ENCODE data around the gene SPEG.

The SPEG gene

DNA sequence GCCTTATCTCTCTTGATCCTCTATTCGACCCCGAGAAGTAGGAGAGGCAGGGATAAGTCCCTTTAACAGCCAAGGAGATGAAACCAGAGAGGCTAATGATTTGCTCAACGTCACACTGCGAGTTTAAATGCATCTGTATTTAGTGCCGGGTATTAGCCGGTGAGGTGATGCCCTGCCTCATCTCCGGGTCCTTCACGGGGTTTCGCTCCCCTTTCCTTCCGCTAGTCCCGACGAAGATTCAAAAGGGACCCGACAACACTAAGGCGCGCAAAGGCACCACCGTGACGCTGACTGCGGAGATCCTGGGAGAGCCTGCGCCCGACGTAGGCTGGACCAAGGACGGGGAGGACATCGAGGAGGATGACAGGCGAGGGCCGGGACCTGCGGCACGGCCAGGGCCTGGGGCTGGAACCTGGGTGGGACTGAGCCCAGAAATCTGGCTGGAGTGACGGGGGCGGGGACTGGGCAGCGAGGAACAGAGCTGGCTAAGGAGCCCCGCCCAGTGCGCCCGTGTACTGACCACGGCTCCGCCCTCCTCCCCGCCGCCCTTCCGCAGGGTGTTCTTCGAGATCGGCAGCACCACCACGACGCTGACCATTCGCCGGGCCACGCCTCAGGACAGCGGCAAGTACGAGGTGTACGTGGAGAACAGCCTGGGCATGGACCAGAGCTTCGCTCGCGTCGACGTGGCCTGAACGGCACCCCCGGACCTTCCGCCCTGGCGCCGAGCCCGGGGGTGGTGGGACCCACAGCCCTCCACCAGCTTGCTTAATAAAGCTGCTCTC lies 63.0 kb downstream of the SPEG start:
- no peak for DNase-seq (ENCODE audit: low read depth)

- peak; percentile 87 for DNase-seq (ENCODE audit: low read depth)
Measured at GRCh38 chr2:219498280-219499057, 63.8 kb downstream of the SPEG start, which contains the start of gene GMPPA. Gene GMPPA, plus strand, starts transcription at chr2:219498891. Its CDS starts 1,085 bp downstream, at chr2:219499976.

- no peak for DNase-seq (ENCODE audit: low read depth)
Measured at GRCh38 chr2:219499058-219499307, 64.3 kb downstream of the SPEG start.

DNA sequence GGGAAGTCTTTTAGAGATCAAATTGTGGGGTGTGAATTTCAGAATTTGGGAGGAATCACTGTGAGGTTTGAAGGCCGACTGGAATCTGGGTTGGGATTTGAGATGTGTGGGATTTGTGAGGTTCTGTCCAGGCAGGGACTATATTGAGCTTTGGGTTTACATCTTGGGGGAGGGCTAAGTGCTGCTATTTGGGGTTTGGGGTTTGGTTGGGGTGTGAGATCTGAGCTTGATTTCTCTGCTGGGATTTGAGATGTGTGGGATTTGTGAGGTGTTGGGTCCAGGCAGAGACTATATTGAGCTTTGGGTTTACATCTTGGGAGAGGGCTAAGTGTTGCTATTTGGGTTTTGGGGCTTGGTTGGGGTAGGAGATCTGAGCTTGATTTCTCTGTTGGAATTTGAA lies 64.9 kb downstream of the SPEG start:
- DNase-seq (ENCODE audit: low read depth), result no peak

DNA sequence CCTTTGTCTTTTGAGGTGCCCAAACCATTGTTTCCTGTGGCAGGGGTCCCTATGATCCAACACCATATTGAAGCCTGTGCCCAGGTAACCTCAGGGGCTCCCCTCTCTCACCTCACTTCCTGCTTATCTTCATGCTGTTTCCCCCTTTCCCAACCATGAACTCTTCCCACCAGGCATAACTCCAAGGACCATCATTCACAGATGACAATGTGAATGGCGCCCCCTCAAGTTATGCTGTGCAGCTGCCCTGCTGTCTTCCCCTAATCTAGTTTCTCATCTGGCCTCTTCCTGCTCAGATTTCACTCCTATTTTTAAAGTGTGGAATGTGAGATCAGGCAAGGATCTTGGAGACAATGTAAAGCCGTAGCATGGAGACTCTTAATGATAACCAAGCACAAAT lies 65.5 kb downstream of the SPEG start:
- DNase-seq (ENCODE audit: low read depth), result no peak

DNA sequence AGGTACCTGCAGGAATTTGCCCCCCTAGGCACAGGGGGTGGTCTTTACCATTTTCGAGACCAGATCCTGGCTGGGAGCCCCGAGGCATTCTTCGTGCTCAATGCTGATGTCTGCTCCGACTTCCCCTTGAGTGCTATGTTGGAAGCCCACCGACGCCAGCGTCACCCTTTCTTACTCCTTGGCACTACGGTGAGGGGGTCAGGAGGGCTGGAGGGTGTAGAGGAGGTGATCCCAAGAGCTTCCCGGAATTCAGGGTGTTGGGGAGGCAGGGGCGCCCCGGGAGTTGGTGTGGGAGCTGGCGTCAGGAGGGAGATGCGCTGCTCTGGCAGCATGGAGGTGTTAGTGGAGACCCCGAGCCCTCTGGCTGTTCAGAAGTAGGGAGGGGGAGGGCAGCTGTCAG lies 67.2 kb downstream of the SPEG start:
- DNase-seq (ENCODE audit: low read depth), result no peak

DNA sequence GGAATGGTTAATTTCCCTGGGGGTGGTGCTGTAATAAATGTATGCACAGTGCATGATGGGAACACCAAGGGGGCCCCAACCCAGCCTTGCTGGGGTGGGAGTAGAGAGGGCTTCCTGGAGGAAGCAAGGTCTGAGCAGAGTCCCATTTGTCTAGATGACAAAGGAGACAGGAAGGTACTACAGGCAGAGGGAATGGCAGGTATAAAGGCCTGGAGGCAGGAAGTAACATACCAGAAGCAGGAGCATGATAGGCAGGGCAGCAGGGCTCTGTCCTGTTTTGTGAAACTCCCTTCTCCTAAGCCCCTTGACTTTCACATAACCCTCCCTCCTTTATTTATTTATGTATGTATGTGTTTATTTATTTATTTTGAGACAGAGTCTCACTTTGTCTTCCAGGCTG lies 68.0 kb downstream of the SPEG start:
- no peak for DNase-seq (ENCODE audit: low read depth)

GRCh38 chr2:219505585-219505984 lies 70.9 kb downstream of the SPEG start:
- no peak for DNase-seq (ENCODE audit: low read depth)

DNA sequence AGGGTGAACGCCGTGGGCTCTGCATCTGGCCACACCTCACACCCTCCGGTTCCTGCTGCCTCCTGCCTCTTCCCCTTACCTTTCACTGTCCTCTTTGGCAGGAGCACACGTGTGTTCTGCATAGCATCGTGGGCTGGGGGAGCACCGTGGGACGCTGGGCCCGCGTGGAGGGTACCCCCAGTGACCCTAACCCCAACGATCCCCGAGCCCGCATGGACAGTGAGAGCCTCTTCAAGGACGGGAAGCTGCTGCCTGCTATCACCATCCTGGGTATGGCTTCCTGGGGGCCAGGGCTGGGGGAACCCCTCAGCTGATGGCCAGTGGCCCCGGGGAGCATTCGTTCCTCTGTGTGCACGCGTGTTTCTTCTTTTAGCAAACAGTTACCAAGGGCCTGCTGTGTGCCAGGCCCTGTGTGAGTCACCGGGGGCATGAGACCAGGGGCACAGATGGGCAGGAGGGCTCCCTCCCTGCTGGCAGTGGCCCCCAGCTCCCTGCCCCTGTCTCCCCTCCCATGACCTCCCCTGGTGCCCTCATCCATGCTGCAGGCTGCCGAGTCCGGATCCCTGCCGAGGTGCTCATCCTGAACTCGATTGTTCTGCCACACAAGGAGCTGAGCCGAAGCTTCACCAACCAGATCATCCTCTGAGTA lies 71.6 kb downstream of the SPEG start:
- no peak for DNase-seq (ENCODE audit: low read depth)

GRCh38 chr2:219506802-219507526 lies 72.3 kb downstream of the SPEG start:
- DNase-seq (ENCODE audit: low read depth), result no peak

- DNase-seq (ENCODE audit: low read depth), result no peak
Measured at GRCh38 chr2:219507581-219508443, 73.2 kb downstream of the SPEG start.

DNA sequence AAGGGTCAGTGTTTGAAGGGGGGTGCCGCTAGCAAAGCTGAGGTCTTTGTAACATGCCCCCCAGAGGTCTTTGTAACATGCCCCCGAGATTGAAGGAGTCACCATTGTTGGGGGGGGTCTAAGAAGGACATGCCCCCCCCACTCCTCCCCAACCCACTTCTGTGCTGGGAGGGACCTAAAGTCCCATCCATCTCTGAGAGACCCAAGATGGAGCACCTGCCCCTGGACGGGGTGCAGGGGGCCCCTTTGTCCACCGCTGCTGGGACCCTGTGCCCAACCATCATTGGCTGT lies 73.7 kb downstream of the SPEG start:
- no peak for DNase-seq (ENCODE audit: low read depth)

DNA sequence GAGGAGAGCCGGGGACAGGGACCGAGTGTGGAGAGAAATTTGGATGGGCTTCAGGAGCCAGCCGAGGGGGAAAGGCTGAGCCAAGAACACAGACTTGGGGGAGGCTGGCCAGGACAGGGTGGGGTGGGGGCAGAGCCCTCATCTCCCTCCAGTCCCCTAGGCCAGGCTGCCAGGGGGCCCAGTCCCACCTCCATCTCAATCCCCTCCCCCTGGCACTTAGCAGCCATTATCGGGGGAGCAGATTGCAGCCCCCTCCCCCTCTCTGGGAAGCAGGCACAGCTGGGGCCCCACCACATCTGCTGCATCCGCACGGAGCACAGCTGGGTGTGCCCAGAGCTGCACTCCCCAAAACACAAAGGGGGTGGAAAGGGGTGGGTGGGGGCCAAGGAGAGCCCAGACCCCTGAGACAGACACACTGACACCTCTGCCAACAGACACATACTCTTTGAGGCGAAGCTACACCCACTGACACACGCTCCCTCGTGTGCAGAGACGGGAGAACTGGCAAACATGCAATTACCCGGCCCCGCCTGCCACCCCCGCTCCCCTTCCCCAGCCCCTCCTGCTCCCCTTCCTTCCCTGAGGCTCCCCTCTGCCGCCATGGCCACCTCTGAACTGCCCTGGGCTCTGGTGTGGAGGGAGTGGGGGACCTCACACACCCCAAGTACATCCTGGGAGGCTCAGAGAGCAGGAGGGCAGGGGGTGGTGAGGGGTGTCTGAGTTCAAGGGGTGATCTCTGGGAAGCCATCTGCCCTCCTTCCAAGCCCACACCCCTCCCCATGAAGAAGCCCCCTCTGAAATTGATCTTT lies 74.5 kb downstream of the SPEG start:
- no peak for DNase-seq (ENCODE audit: low read depth)

DNA sequence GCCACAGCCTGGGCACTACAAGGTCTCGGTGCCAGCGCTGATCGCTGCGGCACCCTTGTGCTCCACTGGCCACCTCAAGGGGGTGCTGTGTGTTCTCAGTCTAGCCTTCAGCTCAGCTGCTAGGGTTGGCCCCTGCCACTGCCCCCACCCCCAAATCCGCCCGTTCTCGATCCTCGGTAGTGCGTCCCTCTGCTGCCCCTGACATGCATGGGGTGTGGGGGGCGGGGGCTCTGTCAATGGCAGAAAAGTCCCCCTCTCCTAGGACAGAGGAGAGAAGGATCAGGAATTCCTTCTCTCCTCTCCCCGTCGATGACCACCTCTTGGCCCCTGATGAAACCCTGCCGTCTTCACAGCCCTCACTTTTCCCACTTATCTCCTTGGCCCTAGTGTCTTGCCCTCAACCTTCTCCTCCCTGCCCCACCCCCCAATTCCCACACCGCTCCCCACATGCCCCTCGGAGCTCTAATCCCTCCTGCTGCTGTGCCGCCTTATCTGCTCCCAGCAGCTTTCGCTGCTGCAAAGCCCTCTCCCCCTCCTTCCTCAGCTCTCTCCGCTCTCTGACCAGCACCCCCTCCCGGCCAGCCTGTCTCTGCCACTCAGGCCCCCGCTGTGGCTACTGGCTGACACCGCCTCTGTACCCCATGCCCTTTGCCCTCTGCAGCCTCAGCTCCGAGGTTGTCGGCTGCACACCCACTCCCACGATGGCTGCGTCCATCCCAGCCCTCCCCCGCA lies 75.3 kb downstream of the SPEG start:
- no peak for DNase-seq (ENCODE audit: low read depth)

DNA sequence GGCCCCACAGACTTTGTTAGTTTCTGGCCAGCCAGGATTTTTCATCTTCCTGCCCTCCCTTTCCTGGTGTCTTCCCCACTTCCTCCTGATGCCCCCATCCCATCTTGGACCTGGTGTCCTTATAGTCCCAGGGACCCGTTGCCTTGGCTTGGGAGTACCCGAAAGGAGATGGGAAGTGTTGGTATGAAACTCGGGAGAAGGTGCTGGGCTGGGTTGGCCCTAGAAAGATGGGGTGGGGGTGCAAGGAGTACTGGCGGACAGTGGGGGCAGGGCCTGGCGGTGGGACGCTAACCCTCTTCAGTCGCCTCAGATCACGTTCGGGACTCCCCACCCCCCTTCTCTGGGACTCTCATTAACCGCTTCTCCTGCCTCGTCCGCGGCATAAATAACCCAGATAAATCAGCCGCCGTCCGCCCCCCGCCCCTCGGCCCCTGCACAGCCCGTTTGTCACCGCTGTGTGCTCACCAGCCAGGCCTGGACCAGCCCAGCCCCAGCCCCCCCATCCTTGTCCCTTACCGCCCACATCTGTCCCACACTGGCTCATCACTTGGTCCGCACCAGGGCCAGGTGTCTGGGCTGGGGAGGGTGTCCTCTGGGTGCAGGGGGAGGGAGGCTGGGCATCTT lies 76.0 kb downstream of the SPEG start:
- DNase-seq (ENCODE audit: low read depth), result no peak

DNA sequence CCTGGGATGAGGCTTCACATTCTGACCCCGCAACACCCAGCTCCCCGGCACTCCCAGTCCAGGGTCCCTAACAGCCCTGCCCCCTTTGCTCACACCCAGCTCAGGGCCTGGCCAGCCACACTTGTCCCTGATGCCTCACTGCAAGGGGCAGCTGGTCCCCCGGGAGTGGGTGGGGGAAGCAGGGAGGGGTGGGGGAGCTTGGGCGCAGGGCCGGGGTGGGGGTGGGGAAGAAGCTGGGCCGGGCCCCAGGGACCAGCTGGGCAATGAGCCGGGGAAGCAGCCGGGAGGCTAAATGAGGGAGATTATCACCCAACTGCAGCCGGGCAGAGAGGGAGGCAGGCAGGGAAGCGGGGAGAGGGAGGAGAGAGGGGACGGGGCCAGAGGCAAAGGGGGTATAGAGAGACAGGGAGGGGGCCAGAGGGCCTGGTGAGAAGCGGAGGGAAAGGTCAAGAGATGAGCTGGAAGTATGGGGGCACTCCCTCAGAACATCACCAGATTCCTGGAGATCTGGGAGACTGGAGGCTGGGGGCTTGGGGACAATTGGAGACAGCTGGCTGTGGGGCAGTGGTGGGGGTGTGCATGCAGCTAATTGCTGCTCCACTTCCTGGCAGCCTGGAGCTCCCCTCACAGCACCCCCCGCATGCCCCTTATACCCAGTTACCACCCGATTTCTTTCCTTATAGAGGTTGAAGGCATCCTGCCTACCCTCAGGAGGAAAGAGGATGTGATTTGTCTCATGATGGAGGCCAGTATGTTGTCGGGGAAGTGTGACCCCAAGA lies 77.1 kb downstream of the SPEG start:
- no peak for DNase-seq (ENCODE audit: low read depth)

DNA sequence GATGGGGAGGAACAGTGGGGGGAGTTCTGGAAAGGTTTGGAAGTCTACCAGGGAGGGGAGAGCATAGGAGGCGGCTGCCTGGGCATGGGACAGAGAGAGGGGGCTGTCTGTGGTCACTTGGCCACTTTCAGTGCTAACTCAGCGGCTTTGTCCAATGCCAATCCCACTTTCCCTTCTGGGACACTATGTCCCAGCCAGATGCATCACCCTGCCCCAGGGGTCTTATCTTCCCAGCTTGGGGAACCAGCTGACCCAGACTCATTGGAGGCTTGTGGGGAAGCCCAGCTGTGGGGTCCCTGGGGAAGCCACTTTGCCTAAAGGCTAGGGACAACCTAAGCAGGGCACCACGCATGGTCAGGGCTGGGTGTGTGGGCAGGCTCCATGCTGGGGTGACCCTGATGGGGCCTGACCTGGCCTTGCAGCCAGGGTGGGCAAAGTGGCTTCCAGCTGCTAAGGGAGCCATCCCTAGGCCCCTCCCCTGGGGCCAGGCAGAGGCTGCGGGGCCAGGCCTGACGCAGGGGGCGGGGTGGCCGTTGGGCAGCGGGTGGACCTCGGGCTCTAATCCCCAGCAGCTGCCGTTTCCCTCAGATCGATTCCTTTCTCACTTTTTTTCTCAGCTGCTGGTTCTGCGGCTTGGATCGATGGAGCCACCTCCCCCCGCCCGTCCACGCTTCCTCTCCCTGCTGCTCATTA lies 78.0 kb downstream of the SPEG start:
- no peak for DNase-seq (ENCODE audit: low read depth)

DNA sequence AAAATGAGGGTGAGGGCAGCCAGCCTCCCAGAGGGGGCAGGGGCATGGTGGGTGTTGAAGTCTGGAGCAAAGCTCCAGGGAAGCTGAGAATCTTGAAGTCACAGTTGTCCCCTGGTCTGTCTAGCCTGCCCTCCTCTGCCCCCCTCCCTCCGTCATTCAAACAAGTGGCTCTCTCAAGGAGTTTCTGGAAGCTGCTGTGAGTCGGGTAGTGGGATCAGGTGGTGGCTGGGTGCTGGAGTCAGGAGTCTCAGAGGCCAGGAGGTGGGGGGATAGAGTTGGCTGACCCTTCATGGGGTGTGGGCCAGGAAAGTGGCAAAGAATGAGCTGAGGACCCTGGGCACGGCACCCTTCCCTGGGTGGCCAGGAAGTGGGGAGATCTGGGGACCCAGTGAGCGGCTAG lies 79.1 kb downstream of the SPEG start:
- DNase-seq (ENCODE audit: low read depth), result no peak
